HUES64 (cell line): ENCODE data around the gene LRRC19.

Experiments
- H3K27ac ChIP-seq: 2 replicates; pipeline ENCODE4 v1.7.0; 2013; ENCODE audit warnings: low read depth, low read length, inconsistent platforms
- H3K27me3 ChIP-seq: 2 replicates; pipeline ENCODE4 v1.6.1; 2013; ENCODE audit warnings: mild to moderate bottlenecking, low read length; ENCODE audit not compliant: insufficient read depth
- H3K36me3 ChIP-seq: 2 replicates; pipeline ENCODE4 v1.6.1; 2013; ENCODE audit warnings: mild to moderate bottlenecking, low read length; ENCODE audit not compliant: insufficient read depth
- H3K4me1 ChIP-seq: 2 replicates; pipeline ENCODE4 v1.6.1; 2013; ENCODE audit warnings: mild to moderate bottlenecking, low read length, moderate library complexity; ENCODE audit not compliant: insufficient read depth
- H3K4me3 ChIP-seq: 2 replicates; pipeline ENCODE4 v1.5.1; 2013; ENCODE audit warnings: mild to moderate bottlenecking, low read length, moderate library complexity
- H3K9ac ChIP-seq: 2 replicates; pipeline ENCODE4 v1.6.1; 2013; ENCODE audit warnings: mild to moderate bottlenecking, low read depth, low read length
- H3K9me3 ChIP-seq: 2 replicates; pipeline ENCODE4 v1.6.1; 2013; ENCODE audit warnings: low read depth, low read length; ENCODE audit not compliant: insufficient read depth
- WGBS: fragments of 150-250, 120-280 bp; methylation state at CpG from one replicate; pipeline ENCODE4 v1.1.7; 2013; ENCODE audit warnings: missing lambda C conversion rate; 5-methylcytosine and 5-hydroxymethylcytosine counted together

The LRRC19 gene

DNA sequence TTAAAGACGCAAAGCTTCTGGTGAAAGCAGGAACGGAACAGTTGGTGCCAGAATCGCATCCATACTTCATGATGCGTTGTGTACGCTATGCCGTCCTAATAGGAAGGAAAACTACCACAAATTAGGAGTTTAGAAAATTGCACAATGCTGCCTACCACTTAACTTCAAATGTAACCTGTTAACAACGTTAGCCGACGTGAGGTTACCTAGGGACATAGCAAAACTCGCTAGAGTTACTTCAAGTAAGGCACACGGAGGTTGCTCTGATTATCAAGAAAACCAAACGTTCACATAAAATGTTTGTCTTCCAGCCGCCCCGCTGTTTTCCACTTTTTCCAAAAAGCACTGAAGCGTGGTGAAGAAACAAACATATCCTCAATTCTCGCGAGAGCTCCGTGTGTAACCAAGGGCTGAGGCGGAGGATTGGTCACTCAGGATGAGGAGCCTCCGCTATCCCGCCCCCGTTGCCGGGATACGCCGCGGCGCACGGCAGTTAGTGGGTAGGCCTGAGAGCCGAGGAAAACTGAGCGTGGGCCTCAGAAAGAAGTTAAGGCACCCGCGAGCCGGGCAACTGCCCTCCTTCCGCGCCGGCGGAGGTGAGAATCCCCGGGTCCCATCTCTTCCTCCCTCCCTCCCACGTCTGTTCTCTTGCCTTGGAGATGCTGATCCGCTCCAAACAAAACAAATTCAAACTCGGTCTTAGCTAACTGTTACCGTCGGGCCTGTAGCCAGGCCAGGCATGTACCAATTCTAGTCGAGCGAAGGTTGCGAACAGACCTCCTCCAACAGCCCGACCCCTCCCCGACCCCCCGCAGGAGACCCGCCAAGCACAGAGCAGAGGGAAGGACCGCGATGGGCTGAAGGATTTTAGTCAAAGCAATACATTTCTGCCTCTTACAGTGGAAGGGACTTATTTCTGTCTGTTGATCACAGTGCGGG, 49.3 kb downstream of the LRRC19 start, which contains the start of gene IFT74:
Gene IFT74 (plus strand): TSS at position 492 of the 939 bp plus-strand sequence. CDS start 5,556 bp downstream, outside the sequence.
- 4% methylated on average over 53 of the region's 53 CpGs for WGBS

DNA sequence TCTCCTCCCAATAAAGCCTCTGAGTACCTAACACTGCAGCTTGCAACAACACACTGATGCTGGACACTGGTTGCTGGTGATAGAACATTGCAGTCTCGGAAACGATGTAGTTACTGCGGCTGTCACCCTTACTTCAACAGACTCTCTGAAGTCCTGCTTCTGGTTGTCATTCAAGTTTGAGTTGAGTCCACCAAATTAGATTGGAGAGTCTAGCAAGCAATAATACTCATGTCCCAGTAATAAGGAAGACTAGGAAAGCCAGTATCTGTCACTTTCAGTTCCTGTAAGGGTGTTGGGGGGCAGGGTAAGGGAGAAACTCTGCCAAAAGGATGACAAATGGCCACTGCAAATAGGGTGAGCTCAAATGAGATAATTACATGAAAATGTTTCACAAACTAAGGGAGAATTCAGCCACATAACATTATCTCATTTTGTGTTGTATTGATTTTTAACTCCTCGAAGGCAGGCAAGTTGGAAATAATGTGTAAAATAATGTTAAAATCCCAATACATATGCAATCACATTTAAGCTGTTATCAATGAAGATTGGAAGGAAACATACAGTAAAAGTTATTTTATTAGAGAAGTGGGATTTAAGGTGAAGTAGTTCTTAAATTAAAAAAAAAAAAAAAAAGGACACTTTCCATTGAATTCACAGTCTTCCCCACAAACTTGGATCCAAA, 50.1 kb downstream of the LRRC19 start:
- Histone ChIP-seq H3K9me3 (no peaks in the 10 kb centered on the region), H3K27me3 (no peaks in the 10 kb centered on the region), H3K4me3 (peak overlapping the region; percentile 89), H3K9ac (peak overlapping the region; percentile 92), H3K27ac (peak overlapping the region; percentile 77; the same call in 1 of the 2 replicates), H3K36me3 (no peaks in the 10 kb centered on the region), H3K4me1 (peaks cover 7% of the 10 kb centered on the region; the same call in 1 of the 2 replicates)
- WGBS, result 94% methylated on average over 3 of the region's 4 CpGs

More for the DNA sequence above, 49.3 kb downstream of the LRRC19 start, which contains the start of gene IFT74:
- no peaks in the 10 kb centered on the region for H3K36me3 ChIP-seq
- peak within 1 kb of the TSS; percentile 92 for H3K9ac ChIP-seq
- peak within 1 kb of the TSS; percentile 89 for H3K4me3 ChIP-seq
- peaks cover 7% of the 10 kb centered on the region; the same call in 1 of the 2 replicates for H3K4me1 ChIP-seq
- peak within 1 kb of the TSS; percentile 77 for H3K27ac ChIP-seq
- H3K27me3 ChIP-seq, result no peaks in the 10 kb centered on the region
- no peaks in the 10 kb centered on the region for H3K9me3 ChIP-seq

DNA sequence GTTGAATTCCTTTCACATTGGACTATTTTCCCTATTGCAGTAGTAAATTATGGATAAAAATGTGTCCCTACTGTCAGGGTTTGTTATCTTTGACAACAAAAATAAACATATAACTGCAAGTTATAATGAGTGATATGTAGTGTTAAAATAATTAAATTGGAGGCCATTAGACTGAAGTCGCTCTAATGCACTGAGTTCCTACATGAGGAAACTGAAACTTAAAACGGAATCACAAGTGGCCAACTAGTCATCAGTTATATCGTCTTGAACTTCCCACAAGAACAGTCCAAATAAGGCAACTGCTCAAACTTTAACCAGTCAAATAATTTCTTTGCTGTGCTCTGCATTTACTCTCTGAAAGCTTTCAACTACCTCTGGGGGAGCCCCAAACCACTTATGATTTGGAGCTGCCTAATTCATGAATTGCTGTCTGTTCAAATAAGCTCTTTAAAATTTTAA, 51.4 kb downstream of the LRRC19 start:
- no peaks in the 10 kb centered on the region for H3K9me3 ChIP-seq
- no peaks in the 10 kb centered on the region for H3K36me3 ChIP-seq

DNA sequence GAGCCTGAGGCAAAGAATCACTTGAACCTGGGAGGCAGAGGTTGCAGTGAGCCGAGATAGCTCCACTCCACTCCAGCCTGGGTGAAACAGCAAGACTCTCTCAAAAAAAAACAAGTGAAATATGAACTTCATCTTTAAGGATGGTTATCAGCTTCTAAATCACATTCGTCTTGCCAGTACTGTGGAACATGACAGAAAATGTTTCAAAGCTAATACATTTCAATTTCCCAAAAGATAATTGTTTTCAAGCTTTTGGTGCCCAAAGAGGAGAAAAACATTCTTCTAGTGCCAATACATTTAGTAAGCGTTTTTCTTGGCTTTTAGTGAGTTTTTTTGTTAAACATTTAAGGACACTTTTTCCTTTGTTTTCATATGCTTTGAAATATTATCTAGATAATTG, 53.7 kb downstream of the LRRC19 start:
- H3K9me3 ChIP-seq, result no peaks in the 10 kb centered on the region
- H3K36me3 ChIP-seq, result no peaks in the 10 kb centered on the region
- no peaks in the 10 kb centered on the region for H3K27me3 ChIP-seq
- H3K4me3 ChIP-seq, result no peak overlapping the region
- H3K4me1 ChIP-seq, result peaks cover 10% of the 10 kb centered on the region; the same call in 1 of the 2 replicates
- 97% methylated on average over 2 of the region's 3 CpGs for WGBS
- no peak overlapping the region for H3K9ac ChIP-seq
- H3K27ac ChIP-seq, result no peak overlapping the region

More for the DNA sequence above, 51.4 kb downstream of the LRRC19 start:
- WGBS, result 84% methylated on average over 3 of the region's 3 CpGs
- H3K27me3 ChIP-seq, result no peaks in the 10 kb centered on the region
- peaks cover 7% of the 10 kb centered on the region; the same call in 1 of the 2 replicates for H3K4me1 ChIP-seq
- H3K27ac ChIP-seq, result no peak overlapping the region
- no peak overlapping the region for H3K9ac ChIP-seq
- no peak overlapping the region for H3K4me3 ChIP-seq

DNA sequence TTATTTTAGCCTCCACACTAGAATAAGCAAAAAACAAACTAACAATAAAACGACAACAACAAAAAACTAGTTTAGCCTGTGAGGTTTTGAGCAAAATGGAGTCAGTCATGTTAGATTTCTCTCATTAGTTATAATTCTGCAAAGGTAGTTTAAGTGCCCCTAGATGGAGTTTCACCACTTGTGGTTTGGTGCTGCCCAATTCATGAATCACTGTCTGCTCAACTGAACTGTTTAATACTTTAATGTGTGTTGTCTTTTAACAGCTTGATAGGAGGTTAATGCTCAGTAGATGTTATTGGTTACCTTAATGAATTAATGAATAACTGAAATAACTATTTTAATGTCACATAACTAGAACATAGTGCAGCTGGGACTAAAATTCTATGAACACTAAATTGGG, 55.0 kb downstream of the LRRC19 start:
- no CpG with 5 or more reads among the region's 1 CpG for WGBS
- H3K27ac ChIP-seq, result no peak overlapping the region

DNA sequence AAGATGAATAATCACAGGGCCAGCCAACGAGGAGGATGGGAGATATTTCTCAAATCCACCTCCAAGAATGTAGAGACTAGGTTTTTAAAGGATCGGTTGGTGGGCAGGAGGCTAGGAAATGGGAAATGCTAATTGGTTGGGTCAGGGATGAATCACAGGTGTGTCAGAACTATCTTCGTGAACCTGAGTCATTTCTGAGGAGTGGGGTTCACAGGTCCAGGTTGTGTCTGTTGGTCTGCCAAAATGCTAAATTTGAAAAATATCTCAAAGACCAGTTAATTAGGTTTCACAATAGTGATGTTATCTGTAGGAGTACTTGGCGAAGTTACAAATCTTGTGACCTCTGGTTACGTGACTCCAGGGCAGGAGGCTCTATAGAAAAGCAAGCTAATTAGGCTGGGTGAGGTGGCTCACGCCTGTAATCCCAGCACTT, 55.8 kb downstream of the LRRC19 start:
- H3K4me1 ChIP-seq, result peaks cover 10% of the 10 kb centered on the region; the same call in 1 of the 2 replicates
- H3K27me3 ChIP-seq, result no peaks in the 10 kb centered on the region
- H3K36me3 ChIP-seq, result no peaks in the 10 kb centered on the region
- H3K4me3 ChIP-seq, result no peak overlapping the region
- H3K27ac ChIP-seq, result no peak overlapping the region
- no peak overlapping the region for H3K9ac ChIP-seq
- H3K9me3 ChIP-seq, result no peaks in the 10 kb centered on the region
- 86% methylated on average over 6 of the region's 6 CpGs for WGBS

More for the DNA sequence above, 55.0 kb downstream of the LRRC19 start:
- Histone ChIP-seq H3K27me3 (no peaks in the 10 kb centered on the region), H3K9ac (no peak overlapping the region), H3K36me3 (no peaks in the 10 kb centered on the region), H3K4me3 (no peak overlapping the region), H3K4me1 (peaks cover 12% of the 10 kb centered on the region; the same call in 1 of the 2 replicates), H3K9me3 (no peaks in the 10 kb centered on the region)

DNA sequence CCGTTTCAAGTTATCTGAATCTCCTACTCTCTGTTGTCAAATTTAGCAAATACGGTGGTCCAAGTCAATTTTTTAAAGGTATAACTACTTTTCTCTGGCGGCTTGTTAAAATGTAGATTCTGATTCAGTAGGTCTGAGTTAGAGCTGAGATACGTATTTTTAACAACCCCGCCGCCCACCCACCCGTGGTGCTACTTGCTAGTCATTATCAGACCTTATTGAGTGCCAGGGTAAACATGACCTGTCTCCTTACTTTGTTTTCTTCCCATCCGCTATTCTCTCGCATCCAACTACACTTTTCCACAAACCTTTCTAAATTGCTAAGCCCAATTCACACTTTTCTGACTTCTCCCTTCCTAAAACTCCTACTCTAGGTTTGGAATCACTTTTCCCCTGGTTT, 57.7 kb downstream of the LRRC19 start:
- H3K4me3 ChIP-seq, result peak overlapping the region; percentile 97

DNA sequence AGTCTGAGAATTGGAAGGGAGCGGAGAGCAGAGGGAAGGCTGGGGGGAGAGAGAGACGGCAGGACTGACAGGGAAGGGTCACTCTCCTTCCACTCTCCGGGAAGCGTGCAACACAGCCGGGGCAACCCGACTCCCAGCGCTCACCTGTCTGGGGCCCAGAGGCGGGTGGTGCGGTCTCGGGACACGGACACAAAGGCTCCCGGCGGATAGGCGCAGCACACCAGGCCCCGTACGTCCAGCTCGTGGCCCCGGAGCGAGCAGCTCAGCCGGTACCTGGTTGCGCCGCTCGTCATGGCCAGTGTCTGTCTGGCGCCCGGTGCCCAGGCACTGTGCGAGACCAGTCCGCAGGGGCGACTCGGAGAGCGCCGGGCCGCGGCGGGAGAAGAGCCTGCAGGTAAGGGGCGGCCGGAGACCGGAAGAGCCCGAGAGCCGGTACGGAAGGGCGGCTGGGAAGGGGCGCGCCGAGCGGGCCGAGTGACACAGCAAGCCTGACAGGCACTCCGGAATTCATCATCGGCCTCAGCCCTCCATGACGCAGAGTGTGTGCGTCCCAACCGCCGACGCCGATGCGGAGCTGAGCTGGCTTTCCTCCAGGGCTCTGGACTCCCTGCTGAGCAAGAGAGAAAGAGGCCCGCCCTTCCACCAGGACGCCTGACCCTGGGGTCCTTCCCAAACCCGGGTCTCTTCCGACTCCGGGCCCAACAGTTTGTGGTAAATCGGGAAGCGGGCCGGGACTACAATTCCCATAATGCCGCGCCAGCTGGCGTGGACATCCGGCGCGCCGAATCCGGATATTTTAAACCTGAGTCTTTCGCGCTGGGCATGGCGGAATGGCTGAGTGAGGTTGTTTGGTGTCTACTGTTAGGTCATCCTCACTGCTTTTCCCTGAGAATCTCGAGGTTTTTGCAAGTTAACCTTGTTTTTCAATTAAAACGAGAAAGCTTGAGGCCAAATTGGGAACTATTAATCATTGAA, 58.4 kb downstream of the LRRC19 start, which contains the start of gene PLAA:
Gene PLAA (minus strand): TSS at position 490 of the 975 bp plus-strand sequence. CDS start 197 bp downstream, at position 293.
- H3K9ac ChIP-seq, result peak within 1 kb of the TSS; percentile 94
- H3K4me3 ChIP-seq, result peak within 1 kb of the TSS; percentile 97
- H3K27ac ChIP-seq, result peak within 1 kb of the TSS; percentile 99
- H3K27me3 ChIP-seq, result no peaks in the 10 kb centered on the region
- peaks cover 10% of the 10 kb centered on the region; the same call in 1 of the 2 replicates for H3K4me1 ChIP-seq
- WGBS, result under 1% methylated on average over 76 of the region's 76 CpGs
- H3K36me3 ChIP-seq, result no peaks in the 10 kb centered on the region
- H3K9me3 ChIP-seq, result no peaks in the 10 kb centered on the region

More for the DNA sequence above, 57.7 kb downstream of the LRRC19 start:
- Histone ChIP-seq H3K36me3 (no peaks in the 10 kb centered on the region), H3K27me3 (no peaks in the 10 kb centered on the region), H3K27ac (peak overlapping the region; percentile 99), H3K9ac (peak overlapping the region; percentile 94), H3K9me3 (no peaks in the 10 kb centered on the region), H3K4me1 (peaks cover 10% of the 10 kb centered on the region; the same call in 1 of the 2 replicates)
- under 1% methylated on average over 9 of the region's 9 CpGs for WGBS

DNA sequence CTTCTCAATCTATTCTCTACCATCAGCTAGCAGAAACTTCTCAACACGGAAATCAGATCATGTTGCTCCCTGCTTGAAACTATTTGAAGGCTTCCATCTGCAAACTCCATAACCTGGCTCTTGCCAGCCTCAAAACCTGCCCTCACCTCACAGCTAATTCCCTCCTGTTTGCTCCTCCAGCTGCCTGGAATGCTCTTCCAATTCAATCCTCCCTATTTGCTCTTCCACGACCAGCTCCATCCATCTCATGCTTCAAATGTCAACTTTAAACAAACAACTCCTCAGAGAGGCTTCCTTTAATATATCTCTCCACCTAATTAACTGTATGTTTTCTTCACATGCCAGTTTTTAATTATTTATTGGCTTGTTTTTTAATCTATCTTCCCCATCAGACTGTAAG, 59.9 kb downstream of the LRRC19 start:
- H3K27ac ChIP-seq, result no peak overlapping the region

More for the DNA sequence above, 59.9 kb downstream of the LRRC19 start:
- no peaks in the 10 kb centered on the region for H3K36me3 ChIP-seq
- peaks cover 10% of the 10 kb centered on the region; the same call in 1 of the 2 replicates for H3K4me1 ChIP-seq
- no peaks in the 10 kb centered on the region for H3K27me3 ChIP-seq
- peak overlapping the region; percentile 97 for H3K4me3 ChIP-seq
- no peaks in the 10 kb centered on the region for H3K9me3 ChIP-seq
- 18% methylated on average over 2 of the region's 2 CpGs for WGBS
- peak overlapping the region; percentile 94 for H3K9ac ChIP-seq
